H1 (cell line): ENCODE results near the gene NOS1AP. TPM values are rescaled to one million over a fixed set of nuclear protein-coding genes. Genes with fewer than 3 reads are reported as not detected.

Source experiments
- CTCF ChIA-PET: fragments of 300-600 bp; sonication (Branson Sonifier 250); formaldehyde crosslinking; loops from one replicate; lab custom pipeline; 2021; ENCODE audit not compliant: partially characterized antibody; lab: Charles Lee
- POLR2A ChIA-PET: fragments of 300-600 bp; sonication (Branson Sonifier 250); formaldehyde crosslinking; loops from one replicate; lab custom pipeline; 2021; ENCODE audit warnings: inconsistent platforms; ENCODE audit not compliant: partially characterized antibody; lab: Charles Lee
- DNase-seq, 2 experiments: peaks; one replicate each; pipeline versions ENCODE4 v3.0.0 to v3.0.0-alpha.2; 2010 to 2022; ENCODE audit warnings: low spot score in 2 of 2, low read depth in 1 of 2, mixed read lengths in 1 of 2
- FAIRE-seq: peaks from 2 replicates; lab custom pipeline; 2011; peaks lifted over from hg19 to GRCh38; lab: Jason Lieb, UNC
- H2AFZ ChIP-seq: 2 replicates; pipeline ENCODE4 v1.8.1; 2012; ENCODE audit warnings: low read length, inconsistent platforms
- H2AK5ac ChIP-seq: 2 replicates; pipeline ENCODE4 v1.6.1; 2013; ENCODE audit warnings: low read depth, low read length
- H2BK120ac ChIP-seq: replicated peaks from 2 replicates; pipeline ENCODE3; 2013; ENCODE audit warnings: low read depth, low read length, inconsistent platforms
- H2BK12ac ChIP-seq: 2 replicates; pipeline ENCODE4 v1.6.1; 2013; ENCODE audit warnings: low read depth, low read length
- H2BK15ac ChIP-seq: 2 replicates; pipeline ENCODE4 v1.6.1; 2013; ENCODE audit warnings: low read length
- H2BK20ac ChIP-seq: 2 replicates; pipeline ENCODE4 v1.6.1; 2013; ENCODE audit warnings: low read length
- H2BK5ac ChIP-seq: 2 replicates; pipeline ENCODE4 v1.6.1; 2013; ENCODE audit warnings: low read depth, low read length
- H3K14ac ChIP-seq: 2 replicates; pipeline ENCODE4 v1.6.1; 2013; ENCODE audit warnings: inconsistent platforms; ENCODE audit not compliant: insufficient read length
- H3K18ac ChIP-seq: 2 replicates; pipeline ENCODE4 v1.6.1; 2013; ENCODE audit warnings: low read length; ENCODE audit errors: extremely low read depth
- H3K23ac ChIP-seq: 2 replicates; pipeline ENCODE4 v1.6.1; 2013; ENCODE audit warnings: inconsistent platforms; ENCODE audit not compliant: insufficient read length
- H3K23me2 ChIP-seq: 2 replicates; pipeline ENCODE4 v1.6.1; 2013; ENCODE audit warnings: low read depth, low read length
- H3K27ac ChIP-seq: 2 replicates; pipeline ENCODE4 v1.6.1; 2011; ENCODE audit warnings: low read depth, low read length, inconsistent platforms
- H3K27me3 ChIP-seq, 4 experiments: replicated peaks in 1 of 4; 1 replicate in 1 of 4; 2 replicates in 3 of 4; pipeline versions ENCODE4 v1.6.1 to v1.8.1; 2011 to 2013; ENCODE audit warnings: low read length in 3 of 4, mild to moderate bottlenecking in 3 of 4, inconsistent platforms in 2 of 4, mixed read lengths in 2 of 4, moderate library complexity in 1 of 4; ENCODE audit not compliant: control insufficient read depth in 3 of 4, insufficient read depth in 3 of 4; ENCODE audit errors: extremely low read depth in 1 of 4
- H3K36me3 ChIP-seq, 4 experiments: 2 replicates each; pipeline versions ENCODE4 v1.6.1 to v1.8.1; 2011 to 2013; ENCODE audit warnings: mild to moderate bottlenecking in 4 of 4, low read length in 3 of 4, moderate library complexity in 2 of 4, control low read depth in 1 of 4, inconsistent platforms in 1 of 4; ENCODE audit not compliant: insufficient read depth in 4 of 4, control insufficient read depth in 2 of 4
- H3K4ac ChIP-seq: replicated peaks from 2 replicates; pipeline ENCODE3; 2013; ENCODE audit warnings: low read length, low read depth, mixed read lengths, inconsistent platforms; ENCODE audit not compliant: insufficient read length
- H3K4me1 ChIP-seq, 4 experiments: replicated peaks in 1 of 4; 1 replicate in 1 of 4; 2 replicates in 3 of 4; pipeline versions ENCODE4 v1.6.1 to v1.8.1; 2011 to 2013; ENCODE audit warnings: low read length in 3 of 4, inconsistent platforms in 2 of 4, mixed read lengths in 1 of 4; ENCODE audit not compliant: insufficient read depth in 4 of 4, control insufficient read depth in 3 of 4
- H3K4me2 ChIP-seq, 2 experiments: 2 replicates each; pipeline versions ENCODE4 v1.6.1 to v1.8.1; 2011 to 2013; ENCODE audit warnings: low read depth in 2 of 2, low read length in 2 of 2, control low read depth in 1 of 2, inconsistent platforms in 1 of 2, mild to moderate bottlenecking in 1 of 2; ENCODE audit not compliant: insufficient read depth in 1 of 2
- H3K4me3 ChIP-seq, 4 experiments: fragments of 200-600, 300-600 bp in 1 of 4; sonication (generic), shearing (Covaris generic), sonication (Bioruptor Twin) in 1 of 4; 2 replicates each; pipeline versions ENCODE4 v1.5.1 to v1.8.1; 2011 to 2016; ENCODE audit warnings: low read length in 4 of 4, low read depth in 3 of 4, control low read depth in 2 of 4, inconsistent platforms in 2 of 4, mild to moderate bottlenecking in 2 of 4, mixed read lengths in 1 of 4, moderate library complexity in 1 of 4; ENCODE audit not compliant: insufficient read depth in 2 of 4; ENCODE audit errors: extremely low read depth in 1 of 4
- H3K56ac ChIP-seq: replicated peaks from 2 replicates; pipeline ENCODE3; 2013; ENCODE audit warnings: low read depth, mild to moderate bottlenecking, mixed read lengths, low read length, inconsistent platforms; ENCODE audit not compliant: insufficient read length
- H3K79me1 ChIP-seq: 2 replicates; pipeline ENCODE4 v1.6.1; 2013; ENCODE audit warnings: low read depth, low read length, control low read depth
- H3K79me2 ChIP-seq, 2 experiments: 2 replicates each; pipeline versions ENCODE4 v1.6.1 to v1.8.1; 2012 to 2013; ENCODE audit warnings: low read length in 2 of 2, mild to moderate bottlenecking in 2 of 2, inconsistent platforms in 1 of 2; ENCODE audit not compliant: insufficient read depth in 2 of 2, control insufficient read depth in 1 of 2
- H3K9ac ChIP-seq, 4 experiments: replicated peaks in 1 of 4; 1 replicate in 1 of 4; 2 replicates in 3 of 4; pipeline versions ENCODE4 v1.6.1 to v1.8.1; 2011 to 2013; ENCODE audit warnings: low read depth in 3 of 4, low read length in 3 of 4, control low read depth in 2 of 4, mild to moderate bottlenecking in 2 of 4, moderate library complexity in 2 of 4, inconsistent platforms in 1 of 4; ENCODE audit errors: extremely low read depth in 1 of 4
- H3K9me3 ChIP-seq, 2 experiments: 2 replicates each; pipeline versions ENCODE4 v1.6.1 to v1.8.1; 2012 to 2013; ENCODE audit warnings: mild to moderate bottlenecking in 2 of 2, moderate library complexity in 2 of 2, control low read depth in 1 of 2, inconsistent platforms in 1 of 2, low read depth in 1 of 2, low read length in 1 of 2, mixed read lengths in 1 of 2; ENCODE audit not compliant: insufficient read depth in 2 of 2
- H4K20me1 ChIP-seq, 2 experiments: replicated peaks in 1 of 2; 2 replicates each; pipeline versions ENCODE3 to v1.8.1; 2011 to 2013; ENCODE audit warnings: inconsistent platforms in 2 of 2, low read length in 2 of 2, mild to moderate bottlenecking in 1 of 2; ENCODE audit not compliant: insufficient read depth in 2 of 2, control insufficient read depth in 1 of 2
- H4K5ac ChIP-seq: 2 replicates; pipeline ENCODE4 v1.6.1; 2013; ENCODE audit warnings: low read length, low read depth, mixed read lengths, inconsistent platforms; ENCODE audit not compliant: insufficient read length
- H4K8ac ChIP-seq: 2 replicates; pipeline ENCODE4 v1.8.0; 2013; ENCODE audit warnings: mild to moderate bottlenecking, moderate library complexity, low read length, inconsistent platforms; ENCODE audit not compliant: insufficient read depth; ENCODE audit errors: extremely low read depth
- H4K91ac ChIP-seq: replicated peaks from 2 replicates; pipeline ENCODE3; 2013; ENCODE audit warnings: low read length, mixed read lengths, inconsistent platforms; ENCODE audit not compliant: insufficient read length
- BACH1 ChIP-seq: IDR thresholded peaks from 2 replicates; pipeline ENCODE4 v1.6.1; 2012; ENCODE audit warnings: low read length, improper control_type of control experiment
- CBX5 ChIP-seq: fragments of 300-800, 300-1000 bp; sonication (generic); IDR thresholded peaks from 2 replicates; pipeline ENCODE4 v1.7.1; 2016; ENCODE audit warnings: antibody characterized with exemption, low read length, low read depth
- CHD1 ChIP-seq: IDR thresholded peaks from 2 replicates; pipeline ENCODE4 v1.6.1; 2012; ENCODE audit warnings: low read depth, low read length, improper control_type of control experiment
- CHD2 ChIP-seq: IDR thresholded peaks from 2 replicates; pipeline ENCODE4 v1.6.1; 2012; ENCODE audit warnings: low read length, improper control_type of control experiment
- KDM5A ChIP-seq: fragments of 200-600 bp; IDR thresholded peaks from 2 replicates; pipeline ENCODE4 v1.7.1; 2012; ENCODE audit warnings: mild to moderate bottlenecking, low read length, inconsistent platforms, mixed read lengths
- NANOG ChIP-seq: IDR thresholded peaks from 2 replicates; pipeline ENCODE4 v1.6.1; 2011; ENCODE audit warnings: low read length, low read depth, mild to moderate bottlenecking, inconsistent platforms; ENCODE audit not compliant: insufficient read depth, poor library complexity, severe bottlenecking
- RBBP5 ChIP-seq: IDR thresholded peaks from 2 replicates; pipeline ENCODE4 v1.7.1; 2012; ENCODE audit warnings: low read depth, mild to moderate bottlenecking, inconsistent platforms, low read length, moderate library complexity, borderline replicate concordance
- SIN3A ChIP-seq, 2 experiments: IDR thresholded peaks in 1 of 2; conservative IDR thresholded peaks in 1 of 2; 2 replicates each; pipeline ENCODE4 v1.6.1; 2011 to 2012; ENCODE audit warnings: low read length in 2 of 2, improper control_type of control experiment in 1 of 2, low read depth in 1 of 2, mild to moderate bottlenecking in 1 of 2
- polyA plus RNA-seq, 7 experiments: library from polyadenylated mRNA; depleted of rRNA in 3 of 7; stranded (reverse) in 5 of 7; unstranded in 2 of 7; fragments of >200 nt in 5 of 7; fragments of 200-250 nt in 2 of 7; gene quantifications; 1 replicate in 5 of 7; 2 replicates in 1 of 7; 4 replicates in 1 of 7; pipeline versions ENCODE4 v1.2.1 to v1.2.3, GENCODE V29; 2011 to 2013; ENCODE audit warnings: missing spikeins in 2 of 7, mixed read lengths in 2 of 7
- total RNA-seq: library from RNA; stranded (reverse); fragmentation: NEBNext Ultra II Directional; extraction: Animal tissue kit (Norgen Biotek cat#: 25700); gene quantifications from 2 replicates; pipeline ENCODE4 v1.2.1, GENCODE V29; 2021
- TF ChIP-seq, protein P1 (sequence below): IDR thresholded peaks from 2 replicates; pipeline ENCODE4 v1.6.1; 2012; ENCODE audit warnings: low read length, inconsistent platforms

The NOS1AP gene
- total and polyA plus RNA-seq, 2 of the 8 experiments (the other 6 are each of a cell fraction or from before 2014, with no cell fraction given), result 2.4 to 12.1 TPM

DNA sequence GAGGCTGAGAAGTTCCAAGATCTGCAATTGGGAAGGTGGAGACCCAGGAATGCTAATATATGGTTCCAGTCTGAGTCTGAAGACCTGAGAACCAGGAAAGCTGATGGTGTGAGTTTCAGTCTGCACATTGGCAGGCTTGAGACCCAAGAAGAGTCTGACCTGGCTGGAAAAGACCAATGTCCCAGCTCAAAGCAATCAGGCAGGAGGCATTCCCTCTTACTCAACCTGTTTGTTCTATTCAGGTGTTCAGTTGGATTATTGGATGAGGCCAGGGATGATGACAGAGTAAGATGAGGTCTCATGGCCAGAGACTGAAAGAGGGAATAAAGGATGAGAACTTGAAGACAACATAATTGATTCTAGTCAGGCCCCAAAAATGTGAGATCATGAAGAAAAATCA, 257.1 kb downstream of the NOS1AP start:
- H2BK20ac ChIP-seq, result no peak overlapping the region
- no peak overlapping the region for H3K9ac ChIP-seq
- H3K9me3 ChIP-seq, result no peaks in the 10 kb centered on the region
- H2AFZ ChIP-seq, result no peak overlapping the region
- H3K4me2 ChIP-seq, result no peak overlapping the region
- H3K4me3 ChIP-seq, result no peak overlapping the region
- H3K18ac ChIP-seq, result no peak overlapping the region
- H3K36me3 ChIP-seq, result no peaks in the 10 kb centered on the region
- no peaks in the 10 kb centered on the region for H3K79me1 ChIP-seq
- no peaks in the 10 kb centered on the region for H3K4me1 ChIP-seq
- H2BK5ac ChIP-seq, result no peak overlapping the region
- no peak for FAIRE-seq
- CTCF ChIA-PET, result interaction anchor here (0.9 to 1.1 kb wide), 3 partner anchors 26 to 65 kb away, joined by 3 read pairs; no protein-coding TSS in a partner anchor
- POLR2A ChIA-PET, result no interaction called here
- no peak overlapping the region for H2BK12ac ChIP-seq
- H3K23ac ChIP-seq, result no peak overlapping the region
- no peak overlapping the region for H2BK15ac ChIP-seq
- H4K91ac ChIP-seq, result no peak overlapping the region
- H4K8ac ChIP-seq, result no peak overlapping the region
- TF ChIP-seq SIN3A (conservative IDR thresholded peaks at IDR 0.05 in 1 of 2, IDR thresholded peaks at IDR 0.05 in 1 of 2; ENCODE audit: low read depth in 1 of 2, low read length in 2 of 2) (no peak), CHD2 (no peak), CHD1 (no peak), KDM5A (no peak), BACH1 (no peak), RBBP5 (no peak), CBX5 (no peak), NANOG (no peak)
- TF ChIP-seq, protein P1, sequence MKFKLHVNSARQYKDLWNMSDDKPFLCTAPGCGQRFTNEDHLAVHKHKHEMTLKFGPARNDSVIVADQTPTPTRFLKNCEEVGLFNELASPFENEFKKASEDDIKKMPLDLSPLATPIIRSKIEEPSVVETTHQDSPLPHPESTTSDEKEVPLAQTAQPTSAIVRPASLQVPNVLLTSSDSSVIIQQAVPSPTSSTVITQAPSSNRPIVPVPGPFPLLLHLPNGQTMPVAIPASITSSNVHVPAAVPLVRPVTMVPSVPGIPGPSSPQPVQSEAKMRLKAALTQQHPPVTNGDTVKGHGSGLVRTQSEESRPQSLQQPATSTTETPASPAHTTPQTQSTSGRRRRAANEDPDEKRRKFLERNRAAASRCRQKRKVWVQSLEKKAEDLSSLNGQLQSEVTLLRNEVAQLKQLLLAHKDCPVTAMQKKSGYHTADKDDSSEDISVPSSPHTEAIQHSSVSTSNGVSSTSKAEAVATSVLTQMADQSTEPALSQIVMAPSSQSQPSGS, result no peak
- no peak overlapping the region for H3K56ac ChIP-seq
- no peaks in the 10 kb centered on the region for H3K23me2 ChIP-seq
- H3K14ac ChIP-seq, result no peak overlapping the region
- no peak overlapping the region for H3K27ac ChIP-seq
- H4K5ac ChIP-seq, result no peak overlapping the region
- H4K20me1 ChIP-seq, result no peaks in the 10 kb centered on the region
- H2BK120ac ChIP-seq, result no peak overlapping the region
- H3K27me3 ChIP-seq, result no peaks in the 10 kb centered on the region
- H2AK5ac ChIP-seq, result no peak overlapping the region
- no peaks in the 10 kb centered on the region for H3K79me2 ChIP-seq
- DNase-seq, result no peak
- no peak overlapping the region for H3K4ac ChIP-seq
